Activated gamma-delta T cell treated with Interleukin-2 at 50 U/mL for 16 hours (primary cell): ENCODE data around the gene RHBDF2.
"Not testable (repeated sequence)": the region's sequence is repeated elsewhere in the genome, so short reads cannot be mapped to it uniquely, and the experiment has no call there.

Experiments
- DNase-seq: peaks from one replicate; pipeline ENCODE4 v3.0.0-alpha.2; 2020

RHBDF2 gene

DNA sequence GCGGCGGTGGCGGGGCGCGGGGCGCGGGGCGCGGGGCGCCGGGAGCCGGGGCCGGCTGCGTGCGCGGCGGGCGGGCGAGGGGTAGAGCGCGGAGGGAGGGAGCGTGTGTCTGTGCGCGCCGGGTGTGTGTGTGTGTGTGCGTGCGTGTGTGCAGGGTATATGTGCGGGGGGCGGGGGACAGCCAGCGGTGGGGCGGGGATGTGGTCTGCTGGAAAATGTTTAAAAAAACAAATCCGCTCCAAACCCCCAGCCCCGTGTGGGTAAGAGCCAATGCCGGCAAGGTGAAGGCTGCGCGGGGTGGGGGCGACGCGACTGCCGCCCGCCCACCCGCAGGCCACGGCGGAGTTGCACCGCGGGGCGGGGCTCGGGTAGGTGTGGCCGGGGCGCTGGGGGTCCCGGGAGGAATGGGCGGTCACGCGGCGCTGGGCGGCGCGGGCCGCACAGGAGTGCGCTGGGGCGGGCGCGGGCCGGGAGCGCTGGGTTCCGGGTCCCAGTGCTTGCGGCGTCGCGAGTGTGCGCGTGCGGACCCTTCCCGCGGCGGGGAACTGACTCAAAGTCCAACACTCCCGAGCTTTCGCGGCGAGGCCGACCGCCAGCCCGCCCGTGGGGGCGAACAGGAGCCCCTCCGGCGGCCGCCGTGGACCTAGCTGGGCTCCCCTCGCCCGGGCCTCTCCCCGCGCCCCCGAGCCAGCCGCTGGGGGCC, 36.5 kb upstream of the RHBDF2 start, which contains the start of gene CYGB:
Gene CYGB (minus strand): TSS at position 132 of the 703 bp plus-strand sequence. CDS start 167 bp downstream, outside the sequence.
- DNase-seq: no peak

GRCh38 chr17:76537288-76537577, 36.0 kb upstream of the RHBDF2 start:
- no peak for DNase-seq

DNA sequence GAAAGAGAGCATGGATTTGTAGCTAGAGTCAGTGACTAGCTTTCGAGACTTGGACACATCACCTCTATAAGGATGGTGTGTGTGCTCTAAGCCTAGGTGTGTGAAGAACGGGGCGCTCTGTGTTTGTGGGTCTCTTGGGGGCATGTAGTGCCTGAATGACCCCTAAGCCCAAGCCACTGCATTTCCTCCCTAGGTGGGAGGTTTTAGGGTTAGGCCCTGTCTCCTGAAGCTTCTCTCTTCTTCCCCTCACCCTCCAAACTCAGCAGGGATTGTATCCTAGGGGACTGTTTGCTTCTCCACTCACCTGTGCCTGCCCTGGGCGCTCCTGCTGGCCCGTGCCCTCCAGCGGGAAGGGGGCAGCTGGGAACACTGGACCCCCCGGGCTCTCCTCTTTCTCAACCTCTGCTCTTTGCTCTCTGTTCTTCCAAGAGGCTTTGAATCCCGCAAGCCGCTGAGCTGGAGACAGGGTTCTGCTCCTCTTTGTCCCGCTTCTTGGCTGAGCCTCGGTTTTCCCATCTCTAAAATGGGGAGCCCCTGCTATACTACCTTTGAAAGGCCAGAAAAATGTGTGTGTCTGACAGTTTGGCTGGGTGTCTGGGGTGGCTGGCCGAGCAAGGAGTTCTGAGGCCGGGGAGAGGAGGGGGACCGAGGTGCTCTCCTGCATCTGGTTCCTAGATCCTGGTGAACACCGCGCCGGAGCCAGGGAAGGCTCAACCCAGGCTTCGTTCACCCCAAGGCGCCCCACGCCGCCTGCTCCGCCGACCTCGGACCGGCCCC, 35.5 kb upstream of the RHBDF2 start:
- DNase-seq: no peak

DNA sequence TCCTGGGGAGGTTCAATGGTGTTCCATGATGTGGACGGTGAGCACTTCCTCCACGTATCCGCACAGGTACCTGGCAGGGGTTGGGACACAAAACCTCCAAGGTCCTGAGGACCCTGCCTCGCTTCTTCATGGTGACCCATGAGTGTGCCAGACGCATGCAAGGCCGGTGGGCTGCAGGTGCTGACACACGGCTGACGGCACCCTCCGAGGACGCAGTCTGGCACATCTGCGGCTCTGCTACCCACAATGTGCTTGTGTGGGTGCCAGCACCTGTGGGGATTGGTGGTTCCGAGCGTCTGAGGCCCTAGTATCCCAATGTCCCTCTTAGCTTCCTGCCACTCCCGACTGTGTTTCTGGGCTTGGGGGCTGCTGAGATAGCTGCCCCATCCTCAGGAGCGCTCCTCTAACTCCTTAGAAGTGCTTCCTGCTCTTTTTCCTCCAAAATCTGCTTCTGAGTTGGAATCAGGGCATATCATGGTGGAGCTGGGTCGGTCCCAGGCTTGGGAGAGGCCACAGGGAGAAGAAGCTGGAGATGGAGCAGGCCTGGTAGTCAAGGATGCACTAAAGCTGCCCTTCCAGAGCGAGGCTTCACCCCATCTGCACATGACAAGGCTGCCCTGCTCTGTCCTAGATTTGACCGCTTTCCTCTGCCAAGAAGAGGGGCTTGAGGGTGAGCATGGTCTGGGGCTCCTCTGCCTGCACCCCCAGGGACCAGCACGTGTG, 34.7 kb upstream of the RHBDF2 start:
- DNase-seq: no peak

DNA sequence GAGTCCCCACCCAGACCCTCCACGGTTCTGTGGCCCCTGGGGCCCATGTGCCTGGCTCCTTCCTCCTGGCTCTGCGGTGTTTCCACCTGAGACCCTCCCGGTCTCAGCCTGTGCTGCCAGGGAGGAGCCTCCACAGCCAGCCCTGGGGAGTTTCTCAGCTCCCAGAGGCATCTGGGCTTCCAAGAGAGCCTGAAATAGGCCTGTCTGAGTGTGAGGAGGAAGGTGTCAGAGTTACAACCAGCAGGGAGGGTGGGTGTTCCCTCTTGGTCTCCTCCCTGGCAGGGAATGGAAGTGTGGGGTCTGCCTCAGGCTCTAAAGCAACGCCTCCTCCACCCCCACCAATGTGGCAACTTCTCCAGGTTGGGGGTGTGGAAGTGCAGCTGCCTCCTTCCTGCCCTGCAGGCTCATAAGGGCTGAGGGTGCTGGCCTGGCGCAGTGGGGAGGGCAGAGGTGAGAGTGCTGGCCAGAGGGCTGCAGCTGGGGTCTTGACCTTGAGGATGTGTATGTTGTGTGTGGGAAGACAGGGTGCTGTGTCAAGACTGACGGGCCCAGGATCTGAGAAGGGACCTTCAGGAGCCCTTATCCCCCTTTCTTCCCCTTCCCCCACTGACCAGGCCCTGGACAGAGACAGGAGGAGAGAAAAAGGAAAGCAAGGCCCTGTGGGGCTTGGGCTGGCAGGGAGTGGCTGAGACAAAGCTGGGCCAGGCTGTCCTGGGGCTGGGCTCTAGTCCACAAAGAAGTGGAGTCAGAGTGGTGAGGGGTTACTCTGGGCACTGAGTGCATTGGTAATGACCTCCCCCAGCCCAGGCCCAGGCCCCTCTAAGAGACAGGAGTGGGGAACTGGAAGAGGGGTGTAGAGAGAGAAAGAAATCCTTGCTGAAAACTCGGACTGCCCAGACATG, 33.9 kb upstream of the RHBDF2 start:
- DNase-seq: no peak

DNA sequence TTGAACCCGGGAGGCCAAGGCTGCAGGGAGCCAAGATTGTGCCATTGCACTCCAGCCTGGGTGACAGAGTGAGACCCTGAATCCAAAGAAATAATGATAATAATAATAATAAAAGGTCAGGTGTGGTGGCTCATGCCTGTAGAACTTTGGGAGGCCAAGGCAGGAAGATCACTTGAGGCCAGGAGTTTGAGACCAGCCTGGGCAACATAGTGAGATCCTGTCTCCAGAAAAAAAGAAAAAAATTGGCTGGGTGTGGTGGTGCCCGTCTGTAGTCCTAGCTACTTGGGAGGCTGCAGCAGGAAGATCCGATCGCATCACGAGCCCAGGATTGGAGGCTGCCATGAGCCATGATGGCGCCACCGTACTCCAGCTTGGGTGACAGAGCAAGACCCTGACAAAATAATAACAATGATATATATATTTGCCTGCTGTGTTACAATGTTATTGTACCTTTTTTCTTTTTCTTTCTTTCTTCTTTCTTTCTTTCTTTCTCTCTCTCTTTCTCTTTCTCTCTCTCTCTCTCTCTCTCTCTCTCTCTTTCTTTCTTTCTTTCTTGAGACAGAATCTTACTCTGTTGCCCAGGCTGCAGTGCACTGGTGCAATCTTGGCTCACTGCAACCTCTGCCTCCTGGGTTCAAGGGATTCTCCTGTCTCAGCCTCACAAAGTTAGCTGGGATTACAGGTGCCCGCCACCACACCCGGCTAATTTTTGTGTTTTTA, 32.6 kb upstream of the RHBDF2 start:
- DNase-seq: not testable (repeated sequence)

GRCh38 chr17:76532072-76532651, 30.9 kb upstream of the RHBDF2 start:
- DNase-seq: no peak

DNA sequence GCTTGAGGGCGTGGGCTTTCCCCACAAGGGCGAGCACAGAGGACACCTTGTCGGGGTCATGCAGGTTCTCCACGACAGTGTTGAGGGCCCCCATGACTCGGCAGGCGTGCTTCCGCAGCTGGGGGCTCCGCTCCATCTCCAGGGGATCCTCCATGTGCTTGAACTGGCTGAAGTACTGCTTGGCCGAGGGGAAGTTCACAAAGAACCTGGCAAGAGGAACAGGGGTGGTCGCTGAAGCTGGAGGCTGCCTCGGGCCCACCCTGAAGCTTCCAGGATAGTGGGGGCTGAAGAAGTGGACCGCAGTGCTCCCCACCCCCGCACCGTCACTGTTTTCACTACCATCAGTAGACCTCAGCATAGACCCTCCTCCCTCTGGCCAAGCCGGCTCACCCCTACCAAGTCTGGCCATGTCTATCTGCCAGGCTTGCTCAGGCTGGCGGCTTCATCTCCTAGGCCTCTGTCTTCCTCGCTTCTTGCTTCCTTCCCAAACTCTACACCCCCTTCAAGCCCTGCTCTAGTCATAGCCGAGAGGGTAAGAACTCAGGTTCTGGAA, 30.3 kb upstream of the RHBDF2 start:
- DNase-seq: no peak

DNA sequence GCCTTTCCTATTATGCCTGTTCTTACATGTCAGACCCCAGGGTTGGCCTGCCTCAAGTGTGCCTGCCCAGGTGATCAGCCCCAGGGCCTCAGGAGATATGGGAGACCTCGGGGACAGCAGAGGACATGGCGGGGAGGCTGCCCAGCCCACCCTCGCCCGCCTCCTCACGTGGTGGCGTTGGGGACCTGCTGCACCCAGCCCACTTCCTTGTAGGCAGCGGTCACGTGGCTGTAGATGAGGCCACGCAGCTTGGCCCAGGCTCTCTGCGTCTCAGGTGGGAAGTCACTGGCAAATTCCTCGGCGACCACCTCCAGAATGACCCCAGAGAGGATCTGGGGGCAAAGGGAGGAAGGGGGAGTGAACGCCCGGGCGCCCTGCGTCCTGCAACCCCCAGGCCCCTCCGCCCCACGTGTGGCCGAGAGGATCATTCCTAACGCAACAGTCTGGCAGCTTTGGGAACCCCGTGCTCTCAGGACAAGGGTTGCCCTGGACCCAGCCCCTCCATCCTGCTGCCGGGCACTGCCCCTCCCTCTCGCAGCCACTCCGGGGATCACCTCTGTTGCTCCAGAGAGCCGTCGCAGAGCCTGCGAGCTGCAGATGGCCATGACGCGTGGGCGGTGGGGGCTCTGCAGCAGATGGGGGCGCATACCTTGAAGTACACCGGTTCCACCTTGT, 29.7 kb upstream of the RHBDF2 start:
- no peak for DNase-seq

GRCh38 chr17:76530095-76530723, 29.0 kb upstream of the RHBDF2 start:
- no peak for DNase-seq

GRCh38 chr17:76529224-76530094, 28.2 kb upstream of the RHBDF2 start:
- no peak for DNase-seq

DNA sequence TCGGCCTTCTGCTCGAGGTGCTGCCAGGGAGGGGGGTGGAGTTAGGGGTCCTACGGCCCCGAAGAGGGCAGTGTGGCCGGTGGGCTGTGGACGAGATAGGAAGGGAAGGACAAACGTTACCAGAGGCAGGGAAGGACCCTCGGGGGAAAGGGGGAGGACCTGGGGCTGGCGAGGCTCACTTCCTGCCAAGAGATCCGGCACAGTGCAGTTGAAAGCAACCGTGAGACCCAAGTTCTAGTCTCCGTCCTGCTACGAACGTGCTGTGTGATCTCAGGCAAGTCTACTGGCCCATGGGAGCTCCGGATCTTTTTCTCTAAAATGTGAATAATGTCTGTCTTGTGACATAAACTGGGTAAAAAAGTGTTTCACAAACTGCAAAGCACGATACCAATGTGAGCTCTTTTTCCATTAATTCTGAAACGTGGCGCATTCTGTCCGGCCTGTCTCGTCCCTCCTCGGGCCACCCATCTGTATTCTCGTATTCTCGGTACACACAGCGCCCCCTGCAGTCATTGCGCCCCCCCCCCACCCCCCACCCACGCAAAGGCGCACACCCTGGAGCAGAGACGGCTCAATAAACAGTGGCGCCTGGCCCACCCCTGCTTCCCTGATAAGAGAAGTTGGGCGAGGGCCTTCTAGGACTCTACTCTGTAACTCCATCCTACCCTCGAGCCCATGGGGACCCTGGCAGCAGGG, 27.5 kb upstream of the RHBDF2 start:
- DNase-seq: no peak

- DNase-seq: no peak
These were observed 26.9 kb upstream of the RHBDF2 start for GRCh38 chr17:76528156-76528527.

DNA sequence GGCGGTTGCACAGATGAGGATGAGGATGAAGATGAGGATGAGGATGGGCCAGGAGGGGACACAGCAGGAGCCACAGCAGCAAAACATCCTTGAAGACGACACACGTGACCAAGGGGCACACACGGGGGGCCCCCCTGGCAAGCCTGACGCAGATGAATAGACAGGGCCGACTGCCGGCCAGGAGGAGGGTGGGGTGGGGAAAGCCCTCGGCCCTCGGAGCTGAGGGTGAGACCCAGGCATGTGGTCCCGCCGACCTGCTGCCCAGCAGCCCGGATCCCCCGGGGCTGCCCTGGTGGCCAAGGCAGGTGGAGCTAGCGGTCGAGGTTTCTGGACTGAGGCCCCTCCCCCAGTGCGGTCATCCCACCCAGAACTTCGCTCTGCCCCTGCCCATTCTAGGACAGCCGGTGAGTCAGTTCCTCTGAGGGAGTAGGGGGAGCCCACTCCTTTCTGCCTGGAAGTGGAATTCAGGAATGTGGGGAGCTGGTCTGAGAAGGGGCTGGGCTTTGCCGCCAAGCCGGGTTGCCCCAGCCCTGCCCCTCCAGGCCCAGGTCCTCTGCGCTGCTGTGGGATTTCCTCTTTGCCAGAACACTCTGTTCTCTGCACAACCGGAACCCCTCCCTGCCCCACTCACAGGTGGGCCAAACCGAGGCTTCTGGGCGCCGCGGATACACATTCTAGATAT, 26.3 kb upstream of the RHBDF2 start:
- peak; percentile 63 for DNase-seq

GRCh38 chr17:76527016-76527415, 25.8 kb upstream of the RHBDF2 start:
- DNase-seq: not testable (repeated sequence)

- DNase-seq: not testable (repeated sequence)
These were observed 24.2 kb upstream of the RHBDF2 start for GRCh38 chr17:76525513-76525833.

GRCh38 chr17:76524598-76525512, 23.6 kb upstream of the RHBDF2 start:
- DNase-seq: no peak
